Stimulated activated CD8-positive, alpha-beta memory T cell treated with anti-CD3 and anti-CD28 coated beads, Interleukin-7, amount 100 ng/mL, for 48 hours (primary cell): Measurements from ENCODE around the gene CYP26C1.

Source experiments
- DNase-seq, 2 donors: peaks; one replicate each; pipeline ENCODE4 v3.0.0-alpha.2; 2020; ENCODE audit warnings: low read depth in 1 of 2; ENCODE audit errors: extremely low read depth in 1 of 2

The CYP26C1 gene, protein sequence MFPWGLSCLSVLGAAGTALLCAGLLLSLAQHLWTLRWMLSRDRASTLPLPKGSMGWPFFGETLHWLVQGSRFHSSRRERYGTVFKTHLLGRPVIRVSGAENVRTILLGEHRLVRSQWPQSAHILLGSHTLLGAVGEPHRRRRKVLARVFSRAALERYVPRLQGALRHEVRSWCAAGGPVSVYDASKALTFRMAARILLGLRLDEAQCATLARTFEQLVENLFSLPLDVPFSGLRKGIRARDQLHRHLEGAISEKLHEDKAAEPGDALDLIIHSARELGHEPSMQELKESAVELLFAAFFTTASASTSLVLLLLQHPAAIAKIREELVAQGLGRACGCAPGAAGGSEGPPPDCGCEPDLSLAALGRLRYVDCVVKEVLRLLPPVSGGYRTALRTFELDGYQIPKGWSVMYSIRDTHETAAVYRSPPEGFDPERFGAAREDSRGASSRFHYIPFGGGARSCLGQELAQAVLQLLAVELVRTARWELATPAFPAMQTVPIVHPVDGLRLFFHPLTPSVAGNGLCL

GRCh38 chr10:93059975-93060886 is at the start of gene CYP26C1:
Gene CYP26C1, plus strand, starts transcription at chr10:93060798. Its CDS starts 466 bp downstream, at chr10:93061264.
- no peak for DNase-seq

GRCh38 chr10:93015722-93016121 is 44.9 kb upstream of the CYP26C1 start:
- no peak for DNase-seq

DNA sequence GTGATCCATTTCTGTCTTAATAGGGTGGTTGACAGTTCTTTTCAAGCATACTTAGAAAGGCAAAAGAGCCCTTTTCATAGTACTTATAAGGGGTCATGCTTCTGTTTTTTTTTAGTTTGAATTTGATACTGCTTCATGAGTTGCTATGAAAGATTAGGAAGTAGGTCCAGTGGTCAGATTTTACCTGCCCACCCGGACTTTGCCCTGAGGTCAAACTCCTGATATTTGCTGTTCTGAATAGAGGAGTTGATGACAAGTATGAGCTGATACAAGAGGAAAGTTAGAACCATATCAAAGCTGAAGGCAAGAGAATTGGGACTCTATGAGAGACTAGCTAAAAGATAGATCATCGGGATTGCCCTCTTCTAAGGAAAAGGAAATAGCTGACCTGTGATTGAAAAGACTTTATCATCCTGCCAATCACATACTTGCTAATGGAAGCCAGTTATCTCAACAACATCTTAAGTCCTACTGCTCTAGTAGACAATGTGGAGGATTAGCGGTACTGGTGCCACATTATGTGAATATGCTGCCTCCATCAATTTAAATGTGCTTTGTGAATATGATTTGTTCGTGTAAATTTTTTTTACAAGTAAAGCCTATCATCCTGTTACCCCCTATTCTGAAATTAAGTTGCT is 37.5 kb upstream of the CYP26C1 start:
- DNase-seq, result no peak

GRCh38 chr10:93026072-93026471 is 34.5 kb upstream of the CYP26C1 start:
- no peak for DNase-seq

- DNase-seq, result no peak
Measured at GRCh38 chr10:93027508-93027907, 33.1 kb upstream of the CYP26C1 start.

DNA sequence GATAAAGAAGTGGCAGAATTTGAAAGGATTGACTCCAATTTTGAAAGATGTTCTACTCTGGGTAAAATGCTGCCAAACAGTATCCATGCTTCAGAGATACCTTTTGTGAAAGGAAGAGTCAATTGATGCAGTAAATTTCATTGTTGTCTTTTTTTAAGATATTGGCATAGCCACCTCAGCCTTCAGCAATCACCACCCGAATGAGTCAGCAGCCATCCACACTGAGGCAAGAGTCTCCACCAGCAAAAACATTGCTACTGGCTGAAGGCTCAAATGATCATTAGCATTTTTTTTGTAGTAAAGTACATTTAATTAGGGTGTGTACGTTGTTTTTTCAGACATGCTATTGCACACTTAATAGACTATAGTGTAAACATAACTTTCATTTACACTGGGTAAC is 31.7 kb upstream of the CYP26C1 start:
- DNase-seq, result no peak

GRCh38 chr10:93030409-93030808 is 30.2 kb upstream of the CYP26C1 start:
- DNase-seq, result no peak

DNA sequence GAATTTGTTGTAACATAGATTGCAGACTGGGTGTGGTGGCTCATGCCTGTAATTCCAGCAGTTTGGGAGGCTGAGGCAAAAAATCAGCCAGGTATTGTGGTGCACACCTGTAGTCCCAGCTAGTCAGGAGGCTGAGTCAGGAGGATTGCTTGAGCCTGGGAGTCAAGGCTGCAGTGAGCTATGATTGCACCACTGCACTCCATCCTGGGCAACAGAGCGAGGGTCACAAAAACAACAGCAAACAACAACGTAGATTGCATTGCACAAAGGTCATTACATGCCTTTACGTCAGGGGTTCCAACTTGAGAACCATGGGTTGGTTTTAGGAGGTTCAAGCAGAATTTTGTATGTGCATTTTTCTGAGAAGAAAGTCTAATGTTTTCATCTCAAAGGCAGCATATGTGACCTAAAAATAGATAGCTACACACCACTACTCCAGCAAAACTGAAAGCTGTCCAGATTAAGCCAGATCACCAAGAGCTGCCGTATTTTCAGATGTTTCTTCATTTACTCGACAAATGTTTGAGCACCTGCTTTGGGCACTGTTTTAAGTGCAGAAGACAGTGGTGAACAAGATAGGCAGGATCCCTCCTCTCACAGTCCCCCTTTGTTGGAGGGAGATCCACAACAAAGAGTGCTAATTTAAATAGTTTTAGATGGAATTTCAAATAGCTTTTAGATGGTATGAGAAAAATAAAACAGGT is 28.3 kb upstream of the CYP26C1 start:
- no peak for DNase-seq

DNA sequence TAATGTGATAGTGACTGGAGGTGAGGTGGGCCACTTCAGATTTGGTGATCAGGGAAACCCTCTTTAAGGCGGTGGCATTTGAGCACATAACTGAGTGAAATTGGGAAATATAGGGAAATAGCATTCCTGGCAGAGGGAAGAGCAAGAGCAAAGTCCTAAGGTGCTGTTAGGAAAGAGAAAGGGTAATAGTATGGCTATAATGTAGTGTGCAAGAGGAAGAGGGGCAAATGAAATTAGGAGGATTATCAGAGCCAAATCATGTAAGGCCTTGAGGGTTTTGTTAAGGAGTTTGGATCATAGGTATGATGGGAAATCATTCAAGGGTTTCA is 27.8 kb upstream of the CYP26C1 start:
- no peak for DNase-seq

DNA sequence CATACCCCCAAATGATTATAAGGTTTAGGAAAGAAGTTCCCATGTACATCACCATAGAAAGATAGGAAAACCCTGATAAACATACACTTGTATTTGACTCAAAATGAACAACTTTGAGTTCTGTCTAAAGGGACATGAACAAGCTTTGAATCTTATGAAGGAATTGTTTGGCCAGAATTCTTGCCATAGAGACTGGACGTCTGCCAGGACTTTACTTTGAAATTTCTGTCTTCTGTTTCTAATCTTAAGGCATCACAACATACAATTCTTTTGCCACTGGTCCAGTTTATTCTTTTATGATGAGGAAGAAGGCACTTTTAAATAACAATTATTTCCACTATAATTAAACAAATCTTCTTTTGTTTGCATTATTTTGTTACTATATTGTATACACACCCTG is 26.2 kb upstream of the CYP26C1 start:
- DNase-seq, result no peak

GRCh38 chr10:93039110-93039509 is 21.5 kb upstream of the CYP26C1 start:
- DNase-seq, result no peak

DNA sequence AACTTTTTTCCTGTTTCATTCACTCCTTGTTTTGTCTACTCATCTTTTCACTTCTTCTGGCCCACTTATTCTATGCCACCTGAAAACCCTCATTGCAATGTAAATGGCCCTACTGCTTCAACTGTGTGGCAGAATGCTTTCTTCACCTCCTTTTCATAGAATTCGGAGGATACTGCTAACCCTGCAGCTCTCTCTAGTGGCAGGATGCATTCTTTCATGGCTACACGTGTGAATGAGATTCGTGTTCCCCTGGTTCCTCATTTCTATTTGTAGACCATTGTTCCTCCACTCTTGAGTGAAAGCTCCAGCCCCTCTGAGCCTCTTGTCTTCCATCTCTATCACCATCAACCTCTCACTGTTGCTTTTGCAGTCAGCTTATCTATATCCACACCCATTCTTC is 20.9 kb upstream of the CYP26C1 start:
- no peak for DNase-seq

GRCh38 chr10:93054486-93054885 is 6.1 kb upstream of the CYP26C1 start:
- no peak for DNase-seq

GRCh38 chr10:93058139-93058538 is 2.5 kb upstream of the CYP26C1 start:
- no peak for DNase-seq

DNA sequence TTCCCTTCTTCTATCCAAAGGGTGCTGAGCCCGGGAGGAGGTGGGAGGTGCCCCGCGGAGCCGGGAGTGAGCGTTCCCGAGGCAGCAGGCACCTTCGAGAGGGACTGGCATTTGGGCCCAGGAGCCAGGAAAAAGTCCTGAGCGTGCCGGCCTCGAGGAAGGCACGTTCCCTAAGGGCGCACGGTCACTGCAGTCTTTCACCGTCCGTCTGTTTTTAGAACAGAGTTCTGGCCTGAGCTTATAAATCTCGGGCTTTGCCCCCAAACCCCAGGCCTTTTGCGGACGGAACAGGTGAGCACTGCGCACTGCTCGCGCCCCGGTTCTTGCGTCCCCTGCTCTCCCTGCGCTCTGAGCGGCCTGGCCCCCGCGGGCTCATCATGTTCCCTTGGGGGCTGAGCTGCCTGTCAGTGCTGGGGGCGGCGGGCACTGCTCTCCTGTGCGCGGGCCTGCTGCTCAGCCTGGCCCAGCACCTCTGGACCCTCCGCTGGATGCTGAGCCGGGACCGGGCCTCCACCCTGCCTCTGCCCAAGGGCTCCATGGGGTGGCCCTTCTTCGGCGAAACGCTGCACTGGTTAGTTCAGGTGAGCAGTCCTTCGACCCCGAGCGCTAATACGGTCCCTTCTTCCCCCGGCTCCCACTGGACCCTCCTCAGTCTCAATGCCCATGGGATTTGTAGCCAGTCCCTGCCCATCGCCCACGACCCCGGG is 442 bp downstream of the CYP26C1 start:
- no peak for DNase-seq

DNA sequence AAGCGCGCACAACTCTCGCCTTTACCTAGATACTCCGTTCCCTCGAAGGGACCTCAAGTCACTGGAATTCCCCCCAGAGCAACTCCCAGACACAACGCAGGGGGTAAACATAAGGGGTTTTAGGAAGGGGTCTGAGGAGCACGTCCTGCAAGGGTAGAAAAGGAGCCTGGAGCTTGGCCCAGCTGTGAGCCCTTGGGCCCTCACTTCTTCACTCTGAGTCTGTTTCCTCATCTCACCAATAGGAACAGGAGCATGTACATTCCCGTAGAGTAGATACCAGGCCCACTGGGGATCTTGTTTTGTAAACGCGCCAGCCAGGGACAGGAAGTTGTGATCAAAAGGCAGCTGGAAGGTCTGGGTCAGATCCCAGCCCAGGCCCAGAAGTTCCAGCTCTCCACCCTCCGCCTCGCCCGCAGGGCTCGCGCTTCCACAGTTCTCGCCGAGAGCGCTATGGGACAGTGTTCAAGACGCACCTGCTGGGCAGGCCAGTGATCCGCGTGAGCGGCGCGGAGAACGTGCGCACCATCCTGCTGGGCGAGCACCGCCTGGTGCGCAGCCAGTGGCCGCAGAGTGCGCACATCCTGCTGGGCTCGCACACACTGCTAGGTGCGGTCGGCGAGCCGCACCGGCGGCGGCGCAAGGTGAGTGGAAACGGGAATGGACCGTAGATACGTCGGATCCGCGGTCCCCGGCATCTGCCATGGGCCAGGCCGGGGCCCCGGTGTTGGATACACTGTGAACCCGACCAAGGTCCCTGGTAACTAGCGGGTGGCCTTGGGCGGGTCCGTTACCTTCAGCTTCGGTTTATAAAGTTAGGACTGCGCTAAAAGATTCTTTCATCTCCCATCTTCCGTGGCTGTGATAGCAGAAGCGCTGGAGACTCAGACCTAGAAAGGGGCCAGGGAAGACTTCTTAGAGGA is 1.3 kb downstream of the CYP26C1 start:
- DNase-seq, result no peak

DNA sequence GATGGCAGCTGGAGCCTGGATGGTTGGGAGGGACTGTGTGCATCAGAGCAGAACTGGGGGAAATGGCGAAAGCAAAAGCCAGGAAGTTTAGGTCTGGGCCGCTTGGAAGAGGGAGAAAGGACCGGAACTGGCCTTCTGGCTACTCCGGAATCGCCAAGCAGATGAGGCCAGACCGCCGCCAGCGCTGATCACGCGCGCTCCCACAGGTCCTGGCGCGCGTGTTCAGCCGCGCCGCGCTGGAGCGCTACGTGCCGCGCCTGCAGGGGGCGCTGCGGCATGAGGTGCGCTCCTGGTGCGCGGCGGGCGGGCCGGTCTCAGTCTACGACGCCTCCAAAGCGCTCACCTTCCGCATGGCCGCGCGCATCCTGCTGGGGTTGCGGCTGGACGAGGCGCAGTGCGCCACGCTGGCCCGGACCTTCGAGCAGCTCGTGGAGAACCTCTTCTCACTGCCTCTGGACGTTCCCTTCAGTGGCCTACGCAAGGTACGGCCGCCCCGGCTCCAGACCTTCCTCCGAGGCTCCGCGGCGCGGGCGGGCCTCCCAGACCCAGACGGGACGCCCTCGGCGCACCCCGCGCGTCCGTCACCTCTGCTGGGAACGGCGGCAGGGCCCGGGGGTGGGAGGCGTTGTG is 2.0 kb downstream of the CYP26C1 start:
- DNase-seq, result no peak

DNA sequence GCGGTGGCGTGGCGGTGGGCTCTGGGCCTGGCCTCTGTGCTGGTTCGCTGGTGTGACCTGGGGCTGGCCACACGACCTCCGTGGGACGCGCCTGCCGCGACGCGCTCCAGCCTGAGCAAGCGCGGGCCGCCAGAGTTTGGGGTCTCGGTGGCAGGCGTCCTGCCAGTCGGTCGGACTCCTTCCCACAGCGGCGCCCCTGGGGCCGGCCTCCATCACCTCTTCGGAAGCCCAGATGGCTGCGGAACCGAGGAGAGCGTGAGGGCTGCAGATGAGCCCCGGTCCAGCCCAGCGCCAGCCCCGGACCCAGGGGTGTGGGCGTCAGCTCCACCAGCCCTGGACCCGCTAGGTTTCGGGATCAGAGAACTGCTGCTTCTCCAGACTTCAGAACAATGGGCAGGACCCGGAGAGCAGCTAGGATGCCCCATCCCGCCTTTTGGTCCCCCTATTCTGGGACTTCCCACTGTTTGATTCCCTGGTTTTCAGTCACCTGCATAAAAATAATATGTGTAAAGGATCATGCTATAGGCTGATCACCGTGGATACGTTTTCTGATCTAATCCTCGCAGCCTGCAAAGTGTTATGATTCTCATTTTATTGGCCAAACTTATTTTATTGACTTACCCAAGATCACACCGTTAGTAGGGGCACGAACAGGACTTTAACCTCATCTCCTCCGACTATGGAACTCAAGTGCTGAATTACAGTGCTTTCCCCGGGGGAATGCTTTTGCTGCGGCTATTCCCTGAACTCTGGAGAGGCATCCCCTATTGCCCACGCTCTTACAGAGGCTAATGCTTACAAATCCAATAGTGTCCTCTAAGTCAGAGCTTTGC is 2.8 kb downstream of the CYP26C1 start:
- DNase-seq, result no peak
